SK-N-SH (cell line): ENCODE data around the gene SLC66A2. TPM values are rescaled to one million over a fixed set of nuclear protein-coding genes. Genes with fewer than 3 reads are reported as not detected.

ENCODE experiments used
- CTCF ChIA-PET: fragments of 300-600, 350-600 bp; formaldehyde crosslinking; extraction: SDS; loops from one replicate; lab custom pipeline; 2021; lab: Yijun Ruan, JAX
- POLR2A ChIA-PET: fragments of 350-600 bp; sonication (Branson Sonifier 250); formaldehyde crosslinking; extraction: SDS; loops from one replicate; lab custom pipeline; 2020; ENCODE audit warnings: antibody characterized with exemption, inconsistent platforms; lab: Yijun Ruan, JAX
- DNase-seq: peaks from one replicate; pipeline ENCODE4 v3.0.0; 2012
- H2AFZ ChIP-seq: fragments of 200-600 bp; sonication (generic); 2 replicates; pipeline ENCODE4 v1.8.1; 2016; ENCODE audit warnings: antibody characterized with exemption, mild to moderate bottlenecking, low read depth
- H3F3A ChIP-seq: fragments of 200-600 bp; sonication (generic); replicated peaks from 2 replicates; pipeline ENCODE3; 2016; ENCODE audit warnings: antibody characterized with exemption, mild to moderate bottlenecking; ENCODE audit not compliant: insufficient read depth
- H3K27ac ChIP-seq, 2 experiments: fragments of 200-500 bp in 1 of 2; fragments of 200-600 bp in 1 of 2; sonication (Bioruptor generic) in 1 of 2; sonication (generic), shearing (Covaris generic) in 1 of 2; 2 replicates each; pipeline versions ENCODE4 v1.5.1 to v1.6.1; 2014 to 2016; ENCODE audit warnings: low read depth in 2 of 2, inconsistent platforms in 1 of 2, low read length in 1 of 2, mild to moderate bottlenecking in 1 of 2, mixed read lengths in 1 of 2
- H3K27me3 ChIP-seq: fragments of 200-600 bp; sonication (generic), shearing (Covaris generic); 2 replicates; pipeline ENCODE4 v1.6.1; 2016; ENCODE audit warnings: mixed run types; ENCODE audit not compliant: insufficient read depth
- H3K36me3 ChIP-seq, 2 experiments: fragments of 200-500 bp in 1 of 2; fragments of 200-600 bp in 1 of 2; sonication (Bioruptor generic) in 1 of 2; sonication (generic) in 1 of 2; replicated peaks in 1 of 2; 2 replicates each; pipeline versions ENCODE3 to v1.5.1; 2014 to 2016; ENCODE audit warnings: low read length in 1 of 2, mild to moderate bottlenecking in 1 of 2; ENCODE audit not compliant: insufficient read depth in 2 of 2, control insufficient read depth in 1 of 2
- H3K4me1 ChIP-seq, 2 experiments: fragments of 200-500 bp in 1 of 2; fragments of 200-600 bp in 1 of 2; sonication (Bioruptor generic) in 1 of 2; sonication (generic), shearing (Covaris generic) in 1 of 2; 2 replicates each; pipeline versions ENCODE4 v1.5.1 to v1.6.1; 2014 to 2016; ENCODE audit warnings: low read depth in 1 of 2, low read length in 1 of 2, mixed run types in 1 of 2; ENCODE audit not compliant: insufficient read depth in 2 of 2, control insufficient read depth in 1 of 2
- H3K4me2 ChIP-seq: fragments of 200-600 bp; sonication (generic), shearing (Covaris generic); 2 replicates; pipeline ENCODE4 v1.6.1; 2017; ENCODE audit warnings: mixed run types
- H3K4me3 ChIP-seq, 2 experiments: fragments of 200-500 bp in 1 of 2; fragments of 200-600 bp in 1 of 2; sonication (Bioruptor generic) in 1 of 2; sonication (generic), shearing (Covaris generic) in 1 of 2; 2 replicates each; pipeline versions ENCODE4 v1.5.1 to v1.8.1; 2014 to 2016; ENCODE audit warnings: low read depth in 2 of 2, inconsistent platforms in 1 of 2, low read length in 1 of 2, mild to moderate bottlenecking in 1 of 2, mixed read lengths in 1 of 2, moderate library complexity in 1 of 2
- H3K79me2 ChIP-seq: fragments of 200-600 bp; sonication (generic); 2 replicates; pipeline ENCODE4 v1.8.1; 2017; ENCODE audit warnings: mild to moderate bottlenecking; ENCODE audit not compliant: insufficient read depth
- H3K9ac ChIP-seq: fragments of 200-600 bp; sonication (generic); 2 replicates; pipeline ENCODE4 v1.6.1; 2017; ENCODE audit warnings: mixed run types
- H3K9me2 ChIP-seq: fragments of 200-600 bp; sonication (generic); 2 replicates; pipeline ENCODE4 v1.6.1; 2017; ENCODE audit warnings: mixed run types
- H3K9me3 ChIP-seq: fragments of 200-600 bp; sonication (generic); 2 replicates; pipeline ENCODE4 v1.6.1; 2017; ENCODE audit warnings: mixed run types, mild to moderate bottlenecking, moderate library complexity
- H4K20me1 ChIP-seq: fragments of 200-600 bp; sonication (generic); 2 replicates; pipeline ENCODE4 v1.6.1; 2017; ENCODE audit warnings: mild to moderate bottlenecking, mixed run types; ENCODE audit not compliant: insufficient read depth
- CTCF ChIP-seq: fragments of 200-600 bp; sonication (generic); IDR thresholded peaks from 2 replicates; pipeline ENCODE4 v1.6.1; 2017; ENCODE audit warnings: antibody characterized with exemption, mild to moderate bottlenecking, moderate library complexity
- EP300 ChIP-seq, 2 experiments: IDR thresholded peaks; 2 replicates each; pipeline versions ENCODE4 v1.4.0 to v1.6.1; 2012; ENCODE audit warnings: borderline replicate concordance in 1 of 2, low read depth in 1 of 2, low read length in 1 of 2
- EZH2phosphoT487 ChIP-seq: fragments of 200-600 bp; sonication (generic); IDR thresholded peaks from 2 replicates; pipeline ENCODE4 v1.6.1; 2017; ENCODE audit warnings: low read depth, mixed run types, mild to moderate bottlenecking, antibody characterized with exemption, moderate library complexity, borderline replicate concordance
- FOXM1 ChIP-seq: IDR thresholded peaks from 2 replicates; pipeline ENCODE4 v1.4.0; 2012; ENCODE audit warnings: low read depth, mild to moderate bottlenecking
- GABPA ChIP-seq: IDR thresholded peaks from 2 replicates; pipeline ENCODE4 v1.4.0; 2012; ENCODE audit warnings: low read depth, mild to moderate bottlenecking
- GATA2 ChIP-seq: sonication (generic); formaldehyde crosslinking; IDR thresholded peaks from 2 replicates; pipeline ENCODE4 v1.5.0; 2020; ENCODE audit warnings: mild to moderate bottlenecking, missing genetic modification reagents
- IRF3 ChIP-seq: fragments of 150-350 bp; IDR thresholded peaks from 2 replicates; pipeline ENCODE4 v1.6.1; 2016; ENCODE audit warnings: mild to moderate bottlenecking, low read depth, low read length
- JUND ChIP-seq: IDR thresholded peaks from 2 replicates; pipeline ENCODE4 v1.4.0; 2012
- MXI1 ChIP-seq: IDR thresholded peaks from 2 replicates; pipeline ENCODE4 v1.6.1; 2012; ENCODE audit warnings: mild to moderate bottlenecking, low read depth, low read length, improper control_type of control experiment
- NFIC ChIP-seq: IDR thresholded peaks from 2 replicates; pipeline ENCODE4 v1.4.0; 2012; ENCODE audit warnings: borderline replicate concordance
- NRF1 ChIP-seq: IDR thresholded peaks from 2 replicates; pipeline ENCODE4 v1.6.1; 2012; ENCODE audit warnings: low read depth, mild to moderate bottlenecking, low read length
- PBX3 ChIP-seq: IDR thresholded peaks from 2 replicates; pipeline ENCODE4; 2012
- RAD21 ChIP-seq: IDR thresholded peaks from 2 replicates; pipeline ENCODE4 v1.6.1; 2012; ENCODE audit warnings: mild to moderate bottlenecking, low read length
- REST ChIP-seq: IDR thresholded peaks from 2 replicates; pipeline ENCODE4 v1.6.1; 2012; ENCODE audit warnings: mild to moderate bottlenecking, low read depth, low read length, moderate library complexity
- RXRA ChIP-seq: IDR thresholded peaks from 2 replicates; pipeline ENCODE4 v1.4.0; 2012; ENCODE audit warnings: low read depth, mild to moderate bottlenecking, borderline replicate concordance
- WGBS: methylation state at CpG from one replicate; pipeline ENCODE4 v1.1.6; 2017; ENCODE audit warnings: low lambda C conversion rate; 5-methylcytosine and 5-hydroxymethylcytosine counted together
- polyA plus RNA-seq, 3 experiments: library from polyadenylated mRNA; depleted of rRNA; stranded (reverse); fragments of >200 nt; gene quantifications; 2 replicates each; pipeline ENCODE4 v1.2.3, GENCODE V29; 2012
- TF ChIP-seq, protein P1 (sequence below): IDR thresholded peaks from 2 replicates; pipeline ENCODE4 v1.4.0; 2012; ENCODE audit warnings: low read depth

Gene SLC66A2
- polyA plus RNA-seq, 1 of the 3 experiments (the other 2 are of a cell fraction) = 14.5 TPM

GRCh38 chr18:79902075-79902474 lies 49.4 kb downstream of the SLC66A2 start:
- 0 out of 2 replicates have a peak, but pooled peaks cover 9% of the 10 kb centered on the region for H3K9me3 ChIP-seq
- WGBS = 92% methylated on average over 2 of the region's 8 CpGs
- H3F3A ChIP-seq = no peaks in the 10 kb centered on the region
- H3K27ac ChIP-seq = no peak overlapping the region
- DNase-seq = no peak
- no peaks in the 10 kb centered on the region for H3K9me2 ChIP-seq
- no peaks in the 10 kb centered on the region for H3K79me2 ChIP-seq
- no peaks in the 10 kb centered on the region for H3K4me1 ChIP-seq
- no peak for TF ChIP-seq NRF1
- TF ChIP-seq PBX3 = no peak
- no peak for TF ChIP-seq RAD21
- no peak for TF ChIP-seq RXRA
- no peak for TF ChIP-seq REST
- no peak for TF ChIP-seq FOXM1
- no peak for TF ChIP-seq IRF3
- TF ChIP-seq MXI1 = no peak
- TF ChIP-seq, protein P1, sequence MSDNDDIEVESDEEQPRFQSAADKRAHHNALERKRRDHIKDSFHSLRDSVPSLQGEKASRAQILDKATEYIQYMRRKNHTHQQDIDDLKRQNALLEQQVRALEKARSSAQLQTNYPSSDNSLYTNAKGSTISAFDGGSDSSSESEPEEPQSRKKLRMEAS = no peak
- no peak for TF ChIP-seq NFIC
- no peak for TF ChIP-seq EZH2phosphoT487
- TF ChIP-seq EP300 (IDR thresholded peaks at IDR 0.05; ENCODE audit: borderline replicate concordance in 1 of 2, low read depth in 1 of 2, low read length in 1 of 2) = no peak
- no peak for TF ChIP-seq CTCF
- TF ChIP-seq GATA2 (CRISPR knock-in tag) = no peak
- no peak for TF ChIP-seq GABPA
- no peak for TF ChIP-seq JUND
- TF ChIP-seq, all 33 proteins: peak for 0
- Histone ChIP-seq H3K4me3 (no peak overlapping the region), H2AFZ (no peak overlapping the region), H3K9ac (no peak overlapping the region), H4K20me1 (no peaks in the 10 kb centered on the region), H3K36me3 (peaks cover 0 to 3% of the 10 kb centered on the region in 2 experiments), H3K4me2 (no peak overlapping the region), H3K27me3 (no peaks in the 10 kb centered on the region)
- ChIA-PET POLR2A (no interaction called here), CTCF (no interaction called here)
